ENCODE measurements around the gene PTP4A1.
"Not testable (repeated sequence)": the region's sequence is repeated elsewhere in the genome, so short reads cannot be mapped to it uniquely, and the experiment has no call there.

The PTP4A1 gene

GRCh38 chr6:63572044-63572746 lies at the start of gene PTP4A1, which contains the start of gene LOC128125822:
PTP4A1 (plus strand) TSS chr6:63572480; CDS start chr6:63576881, 4,401 bp downstream.
LOC128125822 (plus strand) TSS chr6:63572480.
- peak; percentile 89 to 98 for DNase-seq

GRCh38 chr6:63522911-63523287 lies 49.4 kb upstream of the PTP4A1 start:
- DNase-seq = not testable (repeated sequence)

- no peak for DNase-seq
These were observed 48.6 kb upstream of the PTP4A1 start for GRCh38 chr6:63523630-63524029.

- DNase-seq = no peak
These were observed 46.9 kb upstream of the PTP4A1 start for GRCh38 chr6:63525186-63525878.

DNA sequence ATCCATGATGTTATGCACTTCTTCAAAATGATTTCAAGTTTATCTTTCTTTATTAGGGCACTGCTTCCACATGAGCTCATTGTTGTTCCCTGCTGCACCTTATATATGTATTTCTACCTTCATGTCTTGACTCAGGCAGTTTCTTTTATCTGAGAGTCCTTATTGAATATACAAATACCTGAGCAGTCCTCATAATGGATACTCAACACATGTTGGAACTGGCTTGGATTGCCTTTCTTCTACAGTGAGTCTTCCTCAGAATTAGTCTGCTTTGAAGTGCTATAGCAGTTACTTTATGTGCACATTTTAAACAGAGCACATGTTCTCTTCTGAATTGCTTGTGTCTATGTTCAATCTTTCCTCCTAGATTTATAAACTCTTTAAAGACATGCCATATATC lies 45.3 kb upstream of the PTP4A1 start:
- no peak for DNase-seq

DNA sequence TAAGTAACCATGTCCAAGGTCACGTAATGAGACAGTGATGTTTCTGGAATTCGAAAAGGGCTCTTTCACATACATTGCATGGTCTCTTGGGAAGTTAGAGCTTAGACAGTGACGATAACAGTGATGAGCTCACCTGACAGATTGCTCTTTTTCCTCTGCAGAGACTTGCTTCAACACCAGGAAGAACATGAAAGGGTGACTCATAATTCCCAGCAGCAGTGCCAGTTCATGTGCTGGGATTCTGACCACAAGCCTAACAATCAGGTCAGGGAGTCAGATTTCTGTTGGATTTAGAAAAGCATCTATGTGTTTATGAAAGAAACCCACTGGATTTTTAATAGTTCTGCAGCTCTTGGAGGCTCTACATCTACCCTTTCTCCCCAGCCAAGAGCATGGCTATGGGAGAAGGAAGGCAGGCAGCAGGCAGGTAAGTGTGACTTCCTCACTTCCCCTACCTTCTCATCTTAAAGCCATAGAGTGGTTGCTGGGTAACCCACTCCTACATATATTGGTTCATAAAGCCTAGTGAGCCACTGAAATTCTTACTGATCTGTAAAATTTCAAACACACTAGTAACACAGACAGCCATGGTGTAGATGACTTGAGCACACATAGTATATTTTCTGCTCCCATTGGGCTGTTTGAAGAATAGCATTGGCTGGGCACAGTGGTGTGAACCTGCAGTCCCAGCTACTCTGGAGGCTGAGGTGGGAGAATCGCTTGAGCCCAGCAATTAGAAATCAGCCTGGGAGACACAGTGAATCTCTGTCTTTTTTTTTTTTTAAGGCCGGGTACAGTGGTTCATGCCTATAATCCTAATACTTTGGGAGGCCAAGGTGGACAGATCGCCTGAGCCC lies 44.4 kb upstream of the PTP4A1 start:
- DNase-seq = no peak

GRCh38 chr6:63529498-63529897 lies 42.8 kb upstream of the PTP4A1 start:
- DNase-seq = no peak

- no peak for DNase-seq
These were observed 42.1 kb upstream of the PTP4A1 start for GRCh38 chr6:63530182-63530581.

DNA sequence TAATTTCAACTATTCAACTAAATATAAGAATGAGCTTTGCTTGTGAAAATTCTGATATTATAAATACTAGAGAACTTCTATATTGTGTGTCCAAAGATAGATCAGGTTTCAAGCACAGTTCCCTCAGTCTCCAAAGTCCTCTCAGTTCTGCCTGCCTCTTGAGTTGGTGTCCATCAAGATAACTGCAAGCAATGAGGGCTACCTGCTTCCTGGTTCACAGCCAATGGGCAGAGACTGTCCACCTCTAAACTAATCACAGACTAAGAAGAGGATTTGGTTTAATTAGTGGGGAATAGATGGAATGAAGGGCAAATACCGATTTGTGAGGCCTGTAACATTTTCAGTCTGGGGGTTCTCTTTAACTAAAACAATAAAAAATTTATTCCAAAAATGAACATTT lies 41.3 kb upstream of the PTP4A1 start:
- no peak for DNase-seq

- no peak for DNase-seq
These were observed 39.3 kb upstream of the PTP4A1 start for GRCh38 chr6:63533026-63533425.

- DNase-seq = no peak
These were observed 38.3 kb upstream of the PTP4A1 start for GRCh38 chr6:63533952-63534351.

DNA sequence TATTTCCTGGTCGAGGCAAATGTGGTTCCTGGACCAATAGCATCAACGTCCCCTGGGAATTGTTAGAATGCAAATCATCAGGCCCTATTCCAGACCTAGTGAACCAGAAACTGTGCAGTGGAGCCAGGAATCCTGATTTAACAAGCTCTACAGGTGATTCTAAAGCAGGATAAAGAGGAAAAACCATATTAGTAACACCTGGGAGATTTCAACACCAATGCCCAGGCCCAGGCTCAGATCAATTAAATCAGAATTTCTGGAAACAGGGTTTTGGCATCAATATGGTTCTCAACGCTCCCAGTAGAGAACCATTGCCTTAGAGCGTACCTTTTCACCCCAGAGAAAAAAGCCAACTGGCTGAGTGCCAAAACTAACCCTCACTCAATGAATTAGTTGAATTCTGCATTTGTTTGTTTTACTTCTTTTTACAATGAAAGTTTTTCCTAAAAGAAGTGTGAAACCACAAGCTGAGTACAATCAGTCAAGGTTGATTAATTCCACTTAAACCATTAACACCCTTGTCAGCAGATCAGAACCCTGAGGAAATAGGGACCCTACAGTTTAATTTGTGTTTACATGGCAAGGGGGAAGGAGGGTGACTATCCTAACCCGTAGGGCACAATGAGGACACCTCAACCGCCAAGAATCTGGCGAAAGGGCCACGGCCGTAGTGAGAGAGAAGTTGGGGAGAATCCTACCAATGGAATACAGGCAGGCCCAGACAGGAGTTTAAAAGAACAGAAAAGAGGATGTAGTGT lies 34.9 kb upstream of the PTP4A1 start:
- peak; percentile 64 to 78 for DNase-seq

DNA sequence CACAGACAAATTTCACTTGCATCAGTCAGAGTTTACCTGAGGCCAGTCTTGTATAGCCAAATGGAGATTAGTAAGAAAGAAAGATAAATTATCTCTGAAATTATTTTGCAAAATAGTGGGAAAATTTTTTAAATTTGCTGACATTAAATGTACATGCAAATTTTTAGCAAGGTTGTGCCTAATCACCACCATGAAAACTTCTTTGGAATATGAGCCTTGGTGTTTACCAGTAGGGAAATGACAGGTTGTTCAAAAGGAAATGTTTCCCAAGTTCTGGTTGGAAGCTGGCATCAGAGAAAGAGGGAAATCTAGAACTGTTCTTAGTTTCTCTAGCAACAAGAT lies 34.4 kb upstream of the PTP4A1 start:
- DNase-seq = no peak

DNA sequence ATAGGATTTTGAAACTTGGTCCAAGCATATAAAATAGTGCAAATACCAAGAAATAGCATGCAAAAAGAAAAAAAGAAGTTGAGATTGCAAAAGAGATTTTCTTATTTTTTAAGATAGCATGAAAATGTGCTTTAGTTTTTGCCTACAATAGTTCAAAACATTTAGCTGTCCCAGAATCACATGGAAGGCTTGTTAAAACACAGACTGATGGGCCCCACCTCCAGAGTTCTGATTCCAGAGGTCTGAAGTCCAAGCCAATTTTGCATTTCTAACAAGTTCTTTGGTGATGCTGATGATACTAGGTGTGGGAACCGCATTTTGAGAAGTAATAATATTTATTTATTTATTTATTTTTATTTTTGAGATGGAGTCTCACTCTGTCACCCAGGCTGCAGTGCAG lies 33.7 kb upstream of the PTP4A1 start:
- no peak for DNase-seq

- no peak for DNase-seq
These were observed 29.3 kb upstream of the PTP4A1 start for GRCh38 chr6:63543001-63543400.

- DNase-seq = no peak
These were observed 28.3 kb upstream of the PTP4A1 start for GRCh38 chr6:63543982-63544381.

GRCh38 chr6:63546236-63546635 lies 26.0 kb upstream of the PTP4A1 start:
- no peak for DNase-seq

- DNase-seq = no peak
These were observed 25.6 kb upstream of the PTP4A1 start for GRCh38 chr6:63546697-63547096.

- no peak for DNase-seq
These were observed 23.2 kb upstream of the PTP4A1 start for GRCh38 chr6:63549076-63549475.

DNA sequence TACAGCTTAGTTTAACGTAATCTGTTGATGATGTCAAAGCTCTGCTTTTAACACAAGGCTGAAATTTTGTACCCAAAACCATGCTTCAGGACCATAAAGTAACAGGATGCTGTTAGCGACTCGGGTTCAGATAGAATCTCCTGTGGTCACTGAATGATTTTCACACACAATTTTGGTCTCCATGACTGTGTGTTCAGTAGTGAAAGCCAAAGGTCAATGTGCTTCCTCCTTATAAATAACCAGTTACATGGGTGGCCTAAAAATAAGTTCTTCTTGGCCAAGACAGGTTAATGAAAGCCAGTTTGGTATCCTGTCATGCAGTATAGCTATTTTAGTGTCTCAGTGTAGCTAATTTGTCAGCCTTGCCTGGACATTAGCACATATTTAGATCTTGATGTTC lies 19.1 kb upstream of the PTP4A1 start:
- DNase-seq = no peak

- DNase-seq = peak in 1 of 2 experiments; percentile 13
These were observed 18.4 kb upstream of the PTP4A1 start for GRCh38 chr6:63553900-63554299.

DNA sequence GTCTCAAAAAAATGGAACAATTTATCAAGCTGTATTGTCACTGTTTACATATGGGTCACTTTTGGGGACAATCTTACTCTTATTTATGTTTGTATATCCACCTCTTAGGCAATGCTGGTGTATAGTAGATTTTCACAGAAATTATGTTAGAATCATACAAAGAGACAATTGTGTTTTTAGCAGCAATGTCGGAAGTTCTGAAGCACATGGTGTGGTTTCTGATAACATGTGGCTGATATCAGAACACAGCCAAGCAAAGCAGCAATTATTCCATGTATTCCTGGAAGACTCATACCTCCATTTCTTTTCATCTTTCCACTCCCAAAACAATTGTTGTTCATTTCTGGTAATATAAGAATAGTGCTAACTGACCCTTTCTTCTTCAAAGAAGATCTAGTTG lies 17.5 kb upstream of the PTP4A1 start:
- DNase-seq = no peak

DNA sequence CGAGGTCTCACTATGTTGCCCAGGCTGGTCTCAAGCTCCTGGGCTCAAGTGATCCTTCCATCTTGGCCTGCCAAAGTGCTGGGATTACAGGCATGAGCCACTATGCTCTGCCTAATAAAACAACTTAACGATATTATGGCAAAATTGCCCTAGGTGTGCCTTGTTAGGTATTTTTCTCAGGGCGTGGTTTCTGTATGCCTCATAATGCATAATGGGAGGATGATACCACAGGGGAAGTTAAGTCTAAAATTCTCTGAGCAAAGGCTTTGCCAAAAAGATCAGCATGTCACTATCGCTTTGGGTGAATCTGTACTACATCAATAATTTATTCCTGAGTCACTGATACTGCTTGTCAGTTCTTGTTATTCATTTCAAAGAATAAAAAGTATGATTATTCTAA lies 15.9 kb upstream of the PTP4A1 start:
- DNase-seq = no peak
